ENCODE data around the gene MAFG. TPM values are rescaled to one million over a fixed set of nuclear protein-coding genes. Genes with fewer than 3 reads are reported as not detected.
"Not testable (repeated sequence)": the region's sequence is repeated elsewhere in the genome, so short reads cannot be mapped to it uniquely, and the experiment has no call there.

Gene MAFG
- total RNA-seq, 1 experiment from 2014 or later, result 29.1 TPM

DNA sequence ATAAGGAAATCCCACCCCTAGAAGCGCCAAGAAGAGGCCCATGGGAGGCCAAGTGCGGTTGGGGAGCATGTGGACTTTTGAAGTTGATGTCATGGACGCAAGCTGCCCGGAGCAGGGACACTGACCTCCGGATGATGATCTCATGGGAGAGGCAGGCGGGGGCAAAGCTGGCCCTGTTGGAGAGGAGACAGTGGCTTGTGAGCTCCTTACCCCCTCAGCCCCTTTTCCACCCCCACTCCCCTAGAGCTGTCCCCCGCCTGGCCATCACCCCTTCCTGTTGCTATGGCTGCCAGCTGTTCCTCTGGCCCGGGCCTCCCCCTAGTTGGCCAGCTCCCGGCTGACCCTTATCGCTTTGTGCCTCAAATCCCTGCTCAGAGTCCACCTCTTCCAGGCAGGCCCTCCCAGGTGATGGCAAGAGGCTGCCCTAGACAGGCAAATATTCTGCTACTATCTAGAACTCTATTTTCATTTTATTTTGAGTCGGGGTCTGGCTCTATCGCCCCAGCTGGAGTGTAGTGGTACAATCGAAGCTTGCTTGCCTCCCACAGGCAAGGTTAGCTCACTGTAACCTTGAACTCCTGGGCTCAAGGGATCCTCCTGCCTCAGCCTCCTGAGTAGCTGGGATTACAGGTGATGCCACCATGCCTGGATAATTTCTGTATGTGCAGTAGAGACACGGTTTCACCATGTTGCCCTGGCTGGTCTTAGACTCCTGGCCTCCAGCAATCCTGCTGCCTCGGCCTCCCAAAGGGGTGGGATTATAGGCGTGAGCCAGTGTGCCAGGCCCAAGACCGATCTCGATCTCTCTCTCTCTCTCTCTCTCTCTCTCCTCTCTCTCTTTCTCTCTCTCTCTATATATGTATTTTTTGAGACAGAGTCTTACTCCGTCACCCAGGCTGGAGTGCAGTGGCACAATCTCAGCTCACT lies 26.9 kb upstream of the MAFG start:
- intact Hi-C loops (cut with micrococcal nuclease; ENCODE audit: unreplicated experiment), result no loop called here
- Mint-ChIP-seq H3K27ac (ENCODE audit: unreplicated experiment) (no peak overlapping the region), H3K4me1 (ENCODE audit: low read depth, unreplicated experiment) (peaks cover 6% of the 10 kb centered on the region), H3K36me3 (ENCODE audit: insufficient read depth, unreplicated experiment) (peaks cover 15% of the 10 kb centered on the region), H3K27me3 (ENCODE audit: insufficient read depth, unreplicated experiment) (no peaks in the 10 kb centered on the region), H3K9me3 (ENCODE audit: unreplicated experiment) (no peaks in the 10 kb centered on the region), H3K4me3 (ENCODE audit: unreplicated experiment) (no peak overlapping the region)
- H3K36me3 ChIP-seq (ENCODE audit: control insufficient read depth, insufficient read depth, low read length), result no peaks in the 10 kb centered on the region
- TF ChIP-seq, protein P1, sequence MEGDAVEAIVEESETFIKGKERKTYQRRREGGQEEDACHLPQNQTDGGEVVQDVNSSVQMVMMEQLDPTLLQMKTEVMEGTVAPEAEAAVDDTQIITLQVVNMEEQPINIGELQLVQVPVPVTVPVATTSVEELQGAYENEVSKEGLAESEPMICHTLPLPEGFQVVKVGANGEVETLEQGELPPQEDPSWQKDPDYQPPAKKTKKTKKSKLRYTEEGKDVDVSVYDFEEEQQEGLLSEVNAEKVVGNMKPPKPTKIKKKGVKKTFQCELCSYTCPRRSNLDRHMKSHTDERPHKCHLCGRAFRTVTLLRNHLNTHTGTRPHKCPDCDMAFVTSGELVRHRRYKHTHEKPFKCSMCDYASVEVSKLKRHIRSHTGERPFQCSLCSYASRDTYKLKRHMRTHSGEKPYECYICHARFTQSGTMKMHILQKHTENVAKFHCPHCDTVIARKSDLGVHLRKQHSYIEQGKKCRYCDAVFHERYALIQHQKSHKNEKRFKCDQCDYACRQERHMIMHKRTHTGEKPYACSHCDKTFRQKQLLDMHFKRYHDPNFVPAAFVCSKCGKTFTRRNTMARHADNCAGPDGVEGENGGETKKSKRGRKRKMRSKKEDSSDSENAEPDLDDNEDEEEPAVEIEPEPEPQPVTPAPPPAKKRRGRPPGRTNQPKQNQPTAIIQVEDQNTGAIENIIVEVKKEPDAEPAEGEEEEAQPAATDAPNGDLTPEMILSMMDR (IDR thresholded peaks at IDR 0.05; ENCODE audit: insufficient read depth in 1 of 2, low read depth in 1 of 2, low read length in 1 of 2, severe bottlenecking in 1 of 2, unreplicated experiment in 1 of 2), result no peak
- DNase-seq, result no peak
- no peak overlapping the region for H3K4me3 ChIP-seq (ENCODE audit: low read depth, low read length)
- H3K27me3 ChIP-seq (replicated peaks; ENCODE audit: control insufficient read depth, insufficient read depth, low read length), result no peaks in the 10 kb centered on the region
- CTCF ChIA-PET, result interaction anchor here (0.7 to 1.8 kb wide), 4 partner anchors 13 to 68 kb away, joined by 3 to 5 read pairs (median 5); partner anchors contain the start of genes CENPX, LRRC45 and MAFG
- POLR2A ChIA-PET, result interaction anchor here (0.7 kb wide), 1 partner anchor 10 kb away, joined by 9 read pairs; no protein-coding TSS in a partner anchor
- peaks cover 26% of the 10 kb centered on the region for H3K4me1 ChIP-seq
- no peaks in the 10 kb centered on the region for H3K9me3 ChIP-seq
- BruUV-seq (replicated peaks), result no TSS peak

DNA sequence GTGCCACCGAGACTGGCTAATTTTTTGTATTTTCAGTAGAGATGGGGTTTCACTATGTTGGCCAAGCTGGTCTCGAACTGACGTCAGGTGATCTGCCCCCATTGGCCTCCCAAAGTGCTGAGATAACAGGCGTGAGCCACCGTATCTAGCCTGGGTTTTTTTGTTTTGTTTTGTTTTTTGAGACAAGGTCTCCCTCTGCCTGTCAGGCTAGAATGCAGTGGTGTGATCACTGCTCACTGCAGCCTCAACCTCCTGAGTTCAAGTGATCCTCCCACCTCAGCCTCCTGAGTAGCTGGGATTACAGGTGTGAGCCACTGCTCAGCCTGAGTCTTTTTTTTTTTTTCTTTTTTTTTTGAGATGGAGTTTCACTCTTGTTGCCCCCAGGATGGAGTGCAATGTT lies 25.9 kb upstream of the MAFG start:
- CTCF ChIA-PET, result interaction anchor here (0.7 kb wide), 1 partner anchor 15 kb away, joined by 5 read pairs; no protein-coding TSS in a partner anchor
- H3K9me3 ChIP-seq; H3K27ac Mint-ChIP-seq (ENCODE audit: unreplicated experiment); H3K4me3 Mint-ChIP-seq (ENCODE audit: unreplicated experiment); H3K4me1 Mint-ChIP-seq (ENCODE audit: low read depth, unreplicated experiment); H3K36me3 ChIP-seq (ENCODE audit: control insufficient read depth, insufficient read depth, low read length); H3K4me3 ChIP-seq (ENCODE audit: low read depth, low read length); BruUV-seq (replicated peaks); DNase-seq; H3K27me3 Mint-ChIP-seq (ENCODE audit: insufficient read depth, unreplicated experiment); H3K9me3 Mint-ChIP-seq (ENCODE audit: unreplicated experiment); intact Hi-C loops (cut with micrococcal nuclease; ENCODE audit: unreplicated experiment); H3K27me3 ChIP-seq (replicated peaks; ENCODE audit: control insufficient read depth, insufficient read depth, low read length): not testable (repeated sequence)
- H3K36me3 Mint-ChIP-seq (ENCODE audit: insufficient read depth, unreplicated experiment), result peaks cover 10% of the 10 kb centered on the region
- POLR2A ChIA-PET, result interaction anchor here (0.7 kb wide), 1 partner anchor 9 kb away, joined by 9 read pairs; no protein-coding TSS in a partner anchor
- peaks cover 20% of the 10 kb centered on the region for H3K4me1 ChIP-seq

DNA sequence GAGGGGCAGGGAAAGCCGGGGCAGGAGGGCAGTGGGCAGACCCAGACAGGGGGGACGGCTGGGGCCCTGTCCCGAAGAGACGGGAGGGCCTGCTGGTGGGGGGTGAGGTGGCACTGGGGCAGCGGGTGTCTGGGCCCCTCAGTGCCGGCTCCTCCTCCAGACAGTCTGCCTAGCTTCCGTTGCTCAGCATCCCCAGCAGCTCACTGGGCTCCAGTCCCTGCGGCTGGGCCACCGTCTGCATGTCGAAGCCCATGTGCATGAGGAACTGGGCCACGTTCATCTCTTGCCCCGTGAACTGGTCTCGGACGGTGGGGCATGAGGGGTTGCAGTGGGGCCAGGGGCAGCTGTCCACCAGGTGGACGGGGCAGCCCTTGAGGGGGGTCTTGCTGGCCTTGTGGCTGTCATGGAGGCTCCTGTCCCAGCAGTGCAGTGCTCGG lies 25.3 kb upstream of the MAFG start:
- no peaks in the 10 kb centered on the region for H3K27me3 Mint-ChIP-seq (ENCODE audit: insufficient read depth, unreplicated experiment)
- Histone ChIP-seq H3K36me3 (ENCODE audit: control insufficient read depth, insufficient read depth, low read length) (no peaks in the 10 kb centered on the region), H3K4me3 (ENCODE audit: low read depth, low read length) (no peak overlapping the region), H3K9me3 (no peaks in the 10 kb centered on the region), H3K27me3 (replicated peaks; ENCODE audit: control insufficient read depth, insufficient read depth, low read length) (no peaks in the 10 kb centered on the region), H3K4me1 (peaks cover 20% of the 10 kb centered on the region)
- DNase-seq, result no peak
- no peak overlapping the region for H3K4me3 Mint-ChIP-seq (ENCODE audit: unreplicated experiment)
- H3K36me3 Mint-ChIP-seq (ENCODE audit: insufficient read depth, unreplicated experiment), result peaks cover 10% of the 10 kb centered on the region
- intact Hi-C loops (cut with micrococcal nuclease; ENCODE audit: unreplicated experiment), result no loop called here
- H3K27ac Mint-ChIP-seq (ENCODE audit: unreplicated experiment), result no peak overlapping the region
- no peaks in the 10 kb centered on the region for H3K9me3 Mint-ChIP-seq (ENCODE audit: unreplicated experiment)
- no TSS peak for BruUV-seq (replicated peaks)
- ChIA-PET POLR2A (interaction anchor here (0.6 kb wide), 1 partner anchor 72 kb away, joined by 4 read pairs; no protein-coding TSS in a partner anchor), CTCF (no interaction called here)
- TF ChIP-seq, protein P1 (IDR thresholded peaks at IDR 0.05; ENCODE audit: insufficient read depth in 1 of 2, low read depth in 1 of 2, low read length in 1 of 2, severe bottlenecking in 1 of 2, unreplicated experiment in 1 of 2), result no peak
- H3K4me1 Mint-ChIP-seq (ENCODE audit: low read depth, unreplicated experiment), result peaks cover 6% of the 10 kb centered on the region
